NCI-H82 (cell line): Measurements from ENCODE around the gene PGBD4.

ENCODE experiments used
- DNase-seq: peaks from one replicate; lab custom pipeline; 2025; lab: John Stamatoyannopoulos, UW

The PGBD4 gene

DNA sequence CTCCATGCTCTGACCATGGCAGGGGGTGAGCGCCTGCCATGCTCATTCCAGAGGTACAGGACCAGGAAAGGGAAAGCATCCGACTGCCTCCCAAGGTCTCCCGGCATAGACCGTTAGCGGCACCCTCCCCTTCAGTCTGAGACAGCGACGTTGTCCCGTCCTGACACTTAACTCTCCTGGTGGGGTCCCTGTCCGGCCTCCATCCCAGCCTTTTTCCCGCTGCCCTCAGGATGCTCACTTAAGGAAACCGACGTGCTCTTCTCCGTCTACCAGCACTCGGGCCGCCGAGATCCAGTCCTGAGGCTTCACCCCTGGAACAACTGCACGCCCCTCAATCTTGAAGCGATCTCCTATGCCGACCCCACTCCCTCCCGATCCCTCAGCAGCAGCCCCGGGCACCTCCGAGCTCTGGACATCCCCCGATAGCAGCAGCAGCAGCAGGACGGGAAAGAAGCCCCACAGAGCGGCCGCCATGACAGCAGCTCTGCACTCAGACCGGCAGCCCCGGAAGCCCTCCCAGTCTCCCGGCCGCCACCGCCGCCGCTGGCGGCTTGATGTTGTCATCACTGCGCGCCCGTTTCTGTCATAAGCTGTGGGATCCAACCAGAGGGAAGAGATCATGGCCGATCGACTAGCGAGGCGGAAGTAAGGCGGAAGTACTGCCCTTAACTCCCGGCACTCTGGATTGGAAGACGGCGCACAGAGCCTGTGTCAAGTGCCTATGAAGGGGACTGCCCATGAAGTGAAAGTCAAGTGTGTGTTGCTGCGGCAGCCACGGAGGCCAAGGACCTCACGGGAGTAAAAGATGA lies at the start of gene PGBD4, which contains the start of gene EMC7:
Gene PGBD4 (plus strand): TSS at position 718 of the 809 bp plus-strand sequence. CDS start 449 bp downstream, outside the sequence.
Gene EMC7 (minus strand): TSS at position 497 of the 809 bp plus-strand sequence. CDS start 23 bp downstream, at position 474.
- peak; percentile 100 for DNase-seq

DNA sequence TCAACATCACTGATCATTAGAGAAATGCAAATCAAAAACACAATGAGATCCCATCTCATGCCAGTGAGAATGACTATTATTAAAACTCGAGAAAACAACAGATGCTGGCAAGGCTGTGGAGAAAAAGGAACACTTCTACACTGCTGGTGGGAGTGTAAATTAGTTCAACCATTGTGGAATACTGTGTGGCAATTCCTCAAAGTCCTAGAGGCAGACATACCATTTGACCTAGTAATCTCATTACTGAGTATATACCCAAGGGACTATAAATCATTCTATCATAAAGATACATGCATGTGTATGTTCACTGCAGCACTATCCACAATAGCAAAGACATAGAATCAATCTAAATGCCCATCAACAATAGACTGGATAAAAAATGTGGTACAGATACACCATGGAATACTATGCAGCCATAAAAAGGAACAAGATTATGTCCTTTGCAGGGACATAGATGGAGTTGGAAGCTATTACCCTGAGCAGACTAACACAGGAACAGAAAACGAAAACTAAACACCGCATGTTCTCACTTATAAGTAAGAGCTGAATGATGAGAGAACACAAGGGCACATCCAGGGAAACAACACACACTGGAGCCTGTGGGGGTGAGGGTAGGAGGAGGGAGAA lies 47.7 kb upstream of the PGBD4 start:
- DNase-seq, result no peak

DNA sequence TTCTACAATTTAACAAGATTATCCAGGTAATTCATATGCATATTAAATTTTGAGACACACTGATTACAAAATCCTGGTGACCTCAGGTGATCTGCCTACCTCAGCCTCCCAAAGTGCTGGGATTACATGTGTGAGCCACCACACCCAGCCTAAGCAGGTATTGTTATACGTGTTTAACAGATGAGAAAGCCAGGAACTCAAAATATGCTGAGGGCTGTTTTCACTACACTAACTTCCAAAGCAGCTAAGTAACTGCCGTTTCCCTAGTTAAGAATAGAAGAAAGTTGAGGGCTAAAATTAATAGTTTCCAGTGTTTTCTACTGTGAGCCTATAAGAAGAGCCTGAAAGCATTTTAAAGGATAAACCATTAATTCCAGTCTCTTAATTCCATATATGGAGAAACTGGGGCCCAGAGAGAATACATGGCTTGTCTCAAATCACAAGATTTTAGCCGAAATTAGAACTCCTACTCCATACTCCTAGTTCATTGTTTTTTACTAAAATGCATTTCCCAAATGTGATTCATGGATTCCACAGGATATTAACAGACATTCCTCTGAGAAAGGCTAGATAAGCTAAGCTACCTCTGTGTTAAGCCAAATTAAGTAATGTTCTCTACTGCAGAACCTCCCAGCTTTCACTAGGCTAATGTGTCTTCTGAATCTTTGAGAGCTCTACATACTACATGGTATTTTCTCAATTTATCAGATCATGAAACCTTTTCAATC lies 45.9 kb upstream of the PGBD4 start:
- no peak for DNase-seq

DNA sequence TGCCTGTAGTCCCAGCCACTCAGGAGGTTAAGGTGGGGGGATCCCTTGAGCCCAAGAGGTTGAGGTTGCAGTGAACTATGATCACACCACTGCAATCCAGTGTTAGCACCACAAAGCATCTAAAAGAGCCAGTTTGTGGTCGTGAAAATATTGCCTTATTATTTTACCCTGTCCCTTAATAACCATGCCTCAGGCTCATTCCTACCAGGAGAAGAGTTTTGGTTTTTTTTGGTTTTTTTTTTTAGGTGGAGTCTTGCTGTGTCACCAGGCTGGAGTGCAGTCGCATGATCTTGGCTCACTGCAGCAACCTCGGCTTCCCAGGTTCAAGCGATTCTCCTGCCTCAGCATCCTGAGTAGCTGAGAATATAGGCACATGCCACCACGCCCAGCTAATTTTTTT lies 45.0 kb upstream of the PGBD4 start:
- DNase-seq, result no peak

DNA sequence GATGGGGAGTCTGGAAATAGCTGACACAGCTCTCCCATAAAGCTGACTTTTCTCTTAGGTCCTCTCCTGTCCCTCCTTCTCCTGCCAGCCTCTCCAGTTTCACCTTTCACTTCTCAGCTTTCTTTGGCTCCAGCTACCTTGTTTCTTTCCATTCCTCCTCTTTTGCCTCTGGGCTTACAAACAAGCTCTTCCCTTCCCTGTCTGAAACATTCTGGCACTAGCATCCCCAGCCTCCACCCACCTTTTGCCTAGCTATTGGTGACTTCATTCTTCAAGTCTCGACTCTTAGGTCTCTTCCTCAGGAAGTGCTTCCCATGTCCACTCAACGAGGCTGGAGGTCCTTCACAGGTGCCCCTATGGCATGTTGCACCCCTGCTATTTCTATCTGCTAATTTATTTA lies 42.4 kb upstream of the PGBD4 start:
- no peak for DNase-seq

DNA sequence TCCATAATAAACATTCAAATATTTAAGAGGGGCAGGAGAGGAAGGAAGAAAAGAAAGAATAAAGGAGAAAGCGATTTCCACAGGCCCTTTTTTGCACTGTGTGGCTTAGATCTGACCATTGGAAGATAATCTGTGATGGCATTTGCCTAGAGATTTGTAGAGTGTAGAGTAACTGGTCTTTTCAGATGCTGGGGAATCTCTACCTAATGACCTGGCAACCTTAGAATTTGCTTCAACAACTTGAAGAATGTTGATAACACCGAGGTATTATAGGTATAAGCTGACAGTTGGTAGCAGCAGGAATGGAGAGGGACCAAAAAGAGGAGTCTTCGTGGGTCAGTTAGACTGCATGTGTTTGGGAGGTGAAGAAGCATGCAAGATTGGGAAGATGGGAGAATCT lies 41.9 kb upstream of the PGBD4 start:
- DNase-seq, result no peak

DNA sequence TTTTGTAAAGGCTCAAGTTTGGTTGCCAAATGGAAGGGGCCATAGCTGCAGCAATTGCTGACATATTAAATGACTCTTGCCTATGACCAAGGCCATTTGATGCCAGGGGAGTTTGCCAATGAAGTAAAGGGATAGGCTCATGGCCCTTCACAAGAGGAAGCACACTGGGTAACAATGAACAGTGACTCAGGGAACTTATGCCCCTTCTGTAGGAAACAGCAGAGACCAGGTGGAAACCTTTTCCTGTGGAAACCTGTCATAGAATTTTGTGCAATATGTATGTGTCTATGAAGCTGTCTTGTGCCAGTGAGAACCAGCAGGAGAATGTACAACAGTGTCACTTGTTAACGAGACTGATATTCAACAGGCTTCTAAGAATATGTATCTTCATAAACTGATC lies 37.4 kb upstream of the PGBD4 start:
- DNase-seq, result no peak

DNA sequence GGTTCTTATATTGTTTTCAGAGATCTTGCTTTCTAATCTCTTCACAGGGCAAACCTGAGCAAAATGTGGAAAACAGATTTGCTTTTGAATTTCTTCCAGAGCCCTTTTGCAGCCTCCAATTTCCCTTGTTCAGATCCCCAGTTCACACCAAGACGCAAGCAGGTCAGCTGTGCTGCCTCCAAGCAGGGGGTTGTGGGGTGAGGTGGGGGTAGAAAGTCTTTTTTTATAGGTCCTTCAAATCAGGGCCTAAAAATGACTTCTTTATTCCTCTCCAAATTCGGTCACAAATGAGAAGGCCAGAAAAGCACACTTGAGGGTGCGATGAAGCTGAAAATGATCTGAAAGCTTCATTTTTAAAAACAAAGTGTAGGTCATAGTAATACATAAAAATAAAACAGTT lies 36.6 kb upstream of the PGBD4 start:
- no peak for DNase-seq

DNA sequence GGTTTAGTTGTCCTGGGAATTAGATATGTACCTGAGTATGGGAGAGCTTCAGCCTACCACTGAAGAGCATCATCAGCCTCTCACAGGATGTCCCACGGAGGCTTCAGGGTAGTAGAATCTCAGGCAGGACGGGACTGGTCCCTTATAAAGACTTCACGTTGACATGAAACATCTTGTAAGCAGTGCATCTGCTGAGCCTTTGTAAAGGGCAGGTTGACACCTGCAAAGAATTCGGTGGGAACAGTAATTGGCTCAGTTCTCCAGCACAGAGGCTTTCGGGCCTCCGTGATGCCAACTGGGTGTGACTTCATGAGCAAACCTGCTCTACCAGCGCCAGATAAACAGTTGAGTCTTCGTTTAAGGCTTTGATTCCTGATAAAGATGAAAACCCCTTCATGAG lies 35.9 kb upstream of the PGBD4 start:
- DNase-seq, result no peak

DNA sequence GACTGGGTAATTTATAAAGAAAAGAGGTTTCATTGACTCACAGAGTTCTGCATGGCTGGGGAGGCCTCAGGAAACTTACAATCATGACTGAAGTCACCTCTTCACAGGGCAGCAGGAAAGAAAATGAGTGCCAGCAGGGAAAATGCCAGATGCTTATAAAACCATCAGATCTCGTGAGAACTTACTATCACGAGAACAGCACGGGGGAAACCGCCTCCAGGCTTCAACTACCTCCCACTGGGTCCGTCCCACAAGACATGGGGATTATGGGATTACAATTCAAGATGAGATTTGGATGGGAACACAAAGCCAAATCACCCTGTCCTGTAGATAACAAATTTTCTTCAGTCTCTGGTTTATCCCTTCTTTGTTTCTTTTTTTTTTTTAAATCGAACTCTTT lies 31.9 kb upstream of the PGBD4 start:
- peak; percentile 80 for DNase-seq

DNA sequence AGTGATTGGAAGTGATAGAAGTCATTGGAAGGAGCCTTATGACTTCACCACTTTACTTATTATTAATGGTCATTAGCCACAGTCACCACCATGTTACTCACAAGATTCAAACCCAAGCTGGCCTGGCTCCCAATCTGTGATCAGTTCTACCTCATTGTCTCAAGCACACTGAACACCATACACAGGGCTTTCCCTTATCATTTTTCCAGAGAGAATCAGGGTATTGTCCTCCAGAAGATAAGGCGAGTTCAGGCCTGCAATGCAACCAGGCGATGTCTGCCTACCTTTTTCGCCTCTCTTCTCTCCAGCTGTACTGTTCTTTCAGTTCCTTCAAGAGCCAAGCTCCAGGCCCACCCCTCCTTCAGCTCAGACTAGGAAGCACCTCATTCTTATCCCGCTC lies 25.1 kb upstream of the PGBD4 start:
- no peak for DNase-seq

DNA sequence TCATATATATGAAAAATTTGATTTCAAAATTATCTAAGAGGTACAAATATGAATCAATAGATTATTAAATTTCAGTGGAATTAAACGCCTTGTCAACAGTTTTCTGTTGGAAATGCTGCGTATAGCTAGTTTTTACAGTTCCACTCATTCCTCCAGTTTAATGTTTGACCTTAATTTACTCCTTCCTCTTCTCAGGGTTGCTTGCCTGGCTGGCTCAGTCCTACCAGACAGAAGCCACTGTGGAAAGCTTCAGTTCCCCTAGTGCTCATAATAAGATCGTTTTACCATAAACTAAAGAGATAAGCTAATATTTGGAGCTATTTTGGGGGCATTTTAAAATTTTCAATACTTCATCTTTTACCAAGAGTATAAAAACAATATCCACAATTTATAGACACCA lies 23.0 kb upstream of the PGBD4 start:
- no peak for DNase-seq

DNA sequence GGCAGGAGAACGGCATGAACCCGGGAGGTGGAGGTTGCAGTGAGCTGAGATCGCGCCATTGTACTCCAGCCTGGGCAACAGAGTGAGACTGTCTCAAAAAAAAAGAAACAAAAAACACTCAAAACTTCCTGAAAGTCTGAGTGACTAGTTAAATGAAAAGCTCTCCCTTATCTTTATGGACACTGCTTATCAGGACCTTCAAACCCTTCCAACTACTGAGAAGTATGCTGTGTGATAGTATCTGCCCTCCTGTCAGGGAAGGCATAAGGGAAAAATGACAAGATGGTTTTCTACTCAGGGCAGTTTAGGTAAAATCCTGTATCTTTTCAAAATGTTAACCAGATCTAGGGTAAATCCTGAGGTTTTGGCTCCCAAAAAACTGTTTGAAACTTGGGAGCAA lies 22.0 kb upstream of the PGBD4 start:
- no peak for DNase-seq

DNA sequence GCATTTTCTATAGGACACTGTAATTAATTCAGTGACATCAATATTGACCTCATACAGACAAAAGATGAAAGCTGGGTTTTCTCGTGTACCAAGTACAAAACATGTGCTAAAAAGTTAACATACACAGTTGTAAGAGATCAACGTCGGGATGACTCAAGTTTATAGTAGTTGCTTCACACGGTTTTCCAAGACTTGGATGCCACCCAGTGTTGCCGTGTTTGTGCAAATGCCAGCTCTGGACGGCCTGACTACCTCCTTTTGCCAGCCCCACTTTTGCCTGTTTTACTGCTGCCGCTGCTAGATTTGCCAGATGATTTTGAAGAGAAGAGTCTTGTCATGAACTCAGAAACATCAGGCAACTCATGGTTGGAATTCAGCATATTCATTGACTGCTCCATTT lies 17.8 kb upstream of the PGBD4 start:
- DNase-seq, result no peak

DNA sequence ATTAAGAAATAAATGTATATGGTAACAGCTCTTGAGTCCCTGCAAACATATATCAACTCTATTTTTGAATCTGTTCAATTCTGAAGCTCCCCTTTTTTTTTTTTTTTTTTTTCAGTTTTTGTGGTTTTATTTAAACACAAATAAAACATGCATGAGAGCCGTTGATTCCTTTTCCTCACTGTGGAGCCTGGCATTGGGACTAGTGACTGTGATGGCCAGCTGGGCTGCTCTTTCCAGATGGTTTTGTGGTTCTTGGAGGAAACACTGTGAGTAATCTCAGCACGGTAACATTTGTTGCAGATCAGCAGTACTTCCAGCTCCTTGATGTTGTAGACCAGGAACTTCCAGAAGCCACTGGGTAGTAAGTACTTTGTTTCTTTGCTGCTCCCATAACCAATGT lies 16.1 kb upstream of the PGBD4 start:
- DNase-seq, result no peak

DNA sequence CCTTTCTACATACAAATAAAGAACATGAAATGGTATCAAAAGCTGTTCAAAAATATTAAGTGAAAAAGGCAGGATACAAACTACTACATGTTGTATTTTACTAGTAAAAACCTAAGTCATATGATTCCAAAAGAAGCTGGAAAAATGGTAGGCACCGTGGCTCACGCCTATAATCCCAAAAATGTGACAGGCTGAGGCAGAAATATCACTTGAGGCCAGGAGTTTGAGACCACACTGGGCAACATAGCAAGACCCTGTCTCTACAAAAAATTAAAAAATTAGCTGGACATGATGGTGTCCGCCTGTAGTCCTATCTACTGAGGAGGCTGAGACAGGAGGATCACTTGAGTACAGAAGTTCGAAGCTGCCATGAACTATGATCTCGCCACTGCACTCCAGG lies 2.0 kb upstream of the PGBD4 start:
- no peak for DNase-seq

DNA sequence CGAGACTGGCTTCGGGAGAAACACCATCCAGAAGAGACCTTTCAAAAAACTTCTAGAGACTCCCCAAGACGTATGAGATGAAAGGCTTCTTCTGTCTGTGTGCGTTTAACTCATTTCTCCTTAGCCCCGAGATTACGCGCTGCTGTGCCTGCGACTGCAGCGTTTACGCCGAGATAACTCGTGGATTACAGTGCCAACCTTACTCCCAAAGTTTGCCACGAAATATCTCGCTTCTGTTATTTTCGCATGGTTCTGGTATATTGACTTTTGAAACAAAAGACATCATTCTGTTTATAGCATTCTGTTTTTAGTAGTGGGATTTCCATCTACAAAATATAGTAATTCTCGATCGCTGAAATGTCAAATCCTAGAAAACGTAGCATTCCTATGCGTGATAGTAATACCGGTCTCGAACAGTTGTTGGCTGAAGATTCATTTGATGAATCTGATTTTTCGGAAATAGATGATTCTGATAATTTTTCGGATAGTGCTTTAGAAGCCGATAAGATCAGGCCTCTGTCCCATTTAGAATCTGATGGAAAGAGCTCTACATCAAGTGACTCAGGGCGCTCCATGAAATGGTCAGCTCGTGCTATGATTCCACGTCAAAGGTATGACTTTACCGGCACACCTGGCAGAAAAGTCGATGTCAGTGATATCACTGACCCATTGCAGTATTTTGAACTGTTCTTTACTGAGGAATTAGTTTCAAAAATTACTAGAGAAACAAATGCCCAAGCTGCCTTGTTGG lies 467 bp downstream of the PGBD4 start:
- no peak for DNase-seq

DNA sequence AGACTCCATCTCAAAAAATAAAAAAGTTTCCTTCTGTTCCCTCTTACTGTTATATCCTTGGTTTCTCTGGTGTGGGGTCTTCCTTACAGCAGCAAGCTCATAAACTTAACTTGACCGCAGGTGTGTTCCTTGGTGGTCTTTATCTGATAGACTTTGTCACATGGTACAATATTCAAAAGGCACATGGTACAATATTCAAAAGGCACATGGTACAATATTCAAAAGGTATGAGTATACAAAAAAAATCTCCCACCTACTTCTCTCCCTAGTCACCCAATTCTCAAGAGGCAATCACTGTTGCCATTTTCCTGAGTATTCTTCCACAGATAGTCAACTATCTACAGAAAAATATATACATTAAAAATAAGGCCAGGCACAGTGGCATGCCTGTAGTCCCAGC lies 4.5 kb downstream of the PGBD4 start:
- DNase-seq, result no peak

DNA sequence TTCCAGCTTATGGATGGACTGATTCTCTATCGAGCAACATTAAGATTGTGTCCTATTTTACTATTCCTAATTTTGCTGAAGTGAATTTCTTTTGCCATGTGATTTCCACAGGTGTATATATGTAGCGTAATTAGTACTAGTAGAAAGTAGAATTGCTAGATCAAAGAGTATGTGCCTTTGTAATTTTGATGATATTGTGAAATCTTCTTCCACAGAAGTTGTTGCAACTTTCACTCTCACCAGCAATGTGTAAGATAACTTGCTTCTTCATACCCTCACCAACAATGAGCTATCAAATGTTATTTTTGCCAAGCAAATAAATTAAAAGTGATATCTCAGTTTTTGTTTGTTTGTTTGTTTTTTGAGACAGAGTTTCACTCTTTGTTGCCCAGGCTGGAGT lies 5.4 kb downstream of the PGBD4 start:
- DNase-seq, result no peak

DNA sequence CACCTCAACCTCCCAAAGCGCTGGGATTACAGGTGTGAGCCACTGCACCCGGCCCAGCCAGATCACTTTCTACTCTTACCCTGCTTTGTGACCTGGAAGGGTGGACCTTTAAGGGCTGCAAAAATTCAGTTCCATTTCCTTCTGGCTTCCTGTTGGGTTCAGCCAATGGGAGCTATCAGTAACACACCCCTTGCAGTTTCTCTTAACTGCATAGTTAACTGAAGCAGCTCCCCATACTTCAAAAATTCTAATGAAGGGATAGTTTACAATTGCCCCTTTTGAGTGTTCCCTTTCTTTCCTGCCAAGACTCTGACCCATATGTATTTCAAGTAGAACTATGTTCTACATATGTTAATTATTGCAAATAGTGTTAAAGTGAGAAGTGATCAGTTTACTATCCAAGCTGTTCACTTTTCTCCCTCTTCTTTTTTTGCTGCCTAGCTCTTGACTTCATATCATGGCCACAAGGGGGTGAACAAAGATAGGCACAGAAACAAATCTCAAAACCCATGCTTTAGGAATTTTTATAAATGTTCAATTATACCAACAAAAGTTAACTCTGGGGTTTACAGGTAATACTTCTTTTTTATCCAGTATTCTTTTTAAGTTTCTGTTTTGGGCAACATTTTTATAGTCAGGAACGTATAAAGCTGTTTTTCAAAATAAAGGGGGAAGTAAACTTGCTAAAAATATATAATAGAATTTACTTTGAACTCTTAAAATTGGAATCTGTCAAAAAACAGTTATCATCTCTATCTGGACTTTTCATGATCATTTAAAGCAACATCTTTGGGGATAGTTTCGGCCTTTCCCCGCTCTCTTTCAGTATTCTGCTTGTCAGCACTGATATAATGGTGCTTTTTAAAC lies 8.1 kb downstream of the PGBD4 start:
- DNase-seq, result peak; percentile 65

DNA sequence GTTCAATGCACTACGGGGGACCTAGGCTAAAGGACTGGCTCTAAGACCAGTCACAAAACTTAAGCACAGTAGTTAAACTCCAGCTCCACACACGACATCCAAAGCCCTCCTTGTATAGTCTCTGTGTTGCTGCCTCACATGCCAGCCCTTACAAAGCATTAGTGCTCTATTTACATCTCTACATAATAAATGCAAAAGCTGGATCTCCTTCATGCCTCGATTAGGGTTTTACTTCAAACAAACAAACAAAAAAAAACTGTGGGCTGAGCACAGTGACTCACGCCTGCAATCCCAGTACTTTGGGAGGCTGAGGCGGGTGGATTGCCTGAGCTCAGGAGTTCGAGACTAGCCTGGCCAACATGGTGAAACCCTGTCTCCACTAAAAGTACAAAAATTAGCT lies 9.6 kb downstream of the PGBD4 start:
- peak; percentile 40 for DNase-seq
